HCT116 (cell line): ENCODE results near the gene FCRL5.

ENCODE experiments used
- EZH2 ChIP-seq: fragments of 200-600 bp; sonication (generic); IDR thresholded peaks from 2 replicates; pipeline ENCODE4 v1.6.1; 2017; ENCODE audit warnings: antibody characterized with exemption, mixed run types
- JUND ChIP-seq: IDR thresholded peaks from 2 replicates; pipeline ENCODE4 v1.6.1; 2012
- POLR2A ChIP-seq: IDR thresholded peaks from 2 replicates; pipeline ENCODE4 v1.7.0; 2011; ENCODE audit warnings: borderline replicate concordance; ENCODE audit not compliant: insufficient read depth, insufficient read length; ENCODE audit errors: extremely low read depth
- POLR2AphosphoS5 ChIP-seq: IDR thresholded peaks from 2 replicates; pipeline ENCODE4 v1.6.1; 2011; ENCODE audit warnings: mild to moderate bottlenecking, low read depth, low read length, moderate library complexity
- RAD21 ChIP-seq: IDR thresholded peaks from 2 replicates; pipeline ENCODE4 v1.6.1; 2012; ENCODE audit warnings: low read depth, mild to moderate bottlenecking
- SIN3A ChIP-seq: IDR thresholded peaks from 2 replicates; pipeline ENCODE4 v1.6.1; 2012; ENCODE audit warnings: low read depth
- YY1 ChIP-seq: IDR thresholded peaks from 2 replicates; pipeline ENCODE4 v1.6.1; 2011; ENCODE audit warnings: low read length, low read depth, moderate library complexity, mild to moderate bottlenecking; ENCODE audit not compliant: insufficient replicate concordance; ENCODE audit errors: extremely low read depth
- TF ChIP-seq, protein P1 (sequence below), 3 experiments: fragments of 200-600 bp in 1 of 3; sonication (generic) in 1 of 3; IDR thresholded peaks in 2 of 3; conservative IDR thresholded peaks in 1 of 3; 2 replicates each; pipeline ENCODE4 v1.5.1; 2012 to 2017; ENCODE audit warnings: low read depth in 2 of 3, low read length in 2 of 3, antibody characterized with exemption in 1 of 3, borderline replicate concordance in 1 of 3, control low read depth in 1 of 3, mild to moderate bottlenecking in 1 of 3, mixed read lengths in 1 of 3, mixed run types in 1 of 3, moderate library complexity in 1 of 3; ENCODE audit not compliant: insufficient read depth in 1 of 3
- TF ChIP-seq, protein P2 (sequence below): IDR thresholded peaks from 2 replicates; pipeline ENCODE4 v1.6.1; 2012; ENCODE audit warnings: low read depth
- TF ChIP-seq, protein P3 (sequence below): IDR thresholded peaks from 2 replicates; pipeline ENCODE4 v1.6.1; 2011; ENCODE audit warnings: mild to moderate bottlenecking, low read length, moderate library complexity; ENCODE audit not compliant: insufficient replicate concordance; ENCODE audit errors: extremely low read depth

DNA sequence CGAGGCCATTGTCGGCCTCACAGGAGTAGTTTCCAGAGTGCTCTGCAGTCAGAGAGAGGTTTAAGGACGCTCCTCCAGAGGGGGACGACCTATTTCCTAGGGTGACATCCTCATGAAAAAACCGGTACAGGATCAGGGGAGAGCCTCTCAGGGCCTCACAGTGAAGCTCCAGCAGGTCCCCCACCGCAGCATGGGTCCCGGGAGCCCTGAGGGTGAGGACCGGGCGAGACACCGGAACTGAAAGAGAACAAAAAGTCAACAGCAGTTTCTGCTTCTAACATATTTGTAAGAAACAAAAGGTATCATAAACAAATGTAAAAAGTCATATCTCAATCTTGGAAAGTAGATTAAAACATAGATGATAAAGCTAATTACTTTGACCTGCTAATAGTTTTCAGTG is 31.3 kb downstream of the FCRL5 start:
- TF ChIP-seq, protein P1, sequence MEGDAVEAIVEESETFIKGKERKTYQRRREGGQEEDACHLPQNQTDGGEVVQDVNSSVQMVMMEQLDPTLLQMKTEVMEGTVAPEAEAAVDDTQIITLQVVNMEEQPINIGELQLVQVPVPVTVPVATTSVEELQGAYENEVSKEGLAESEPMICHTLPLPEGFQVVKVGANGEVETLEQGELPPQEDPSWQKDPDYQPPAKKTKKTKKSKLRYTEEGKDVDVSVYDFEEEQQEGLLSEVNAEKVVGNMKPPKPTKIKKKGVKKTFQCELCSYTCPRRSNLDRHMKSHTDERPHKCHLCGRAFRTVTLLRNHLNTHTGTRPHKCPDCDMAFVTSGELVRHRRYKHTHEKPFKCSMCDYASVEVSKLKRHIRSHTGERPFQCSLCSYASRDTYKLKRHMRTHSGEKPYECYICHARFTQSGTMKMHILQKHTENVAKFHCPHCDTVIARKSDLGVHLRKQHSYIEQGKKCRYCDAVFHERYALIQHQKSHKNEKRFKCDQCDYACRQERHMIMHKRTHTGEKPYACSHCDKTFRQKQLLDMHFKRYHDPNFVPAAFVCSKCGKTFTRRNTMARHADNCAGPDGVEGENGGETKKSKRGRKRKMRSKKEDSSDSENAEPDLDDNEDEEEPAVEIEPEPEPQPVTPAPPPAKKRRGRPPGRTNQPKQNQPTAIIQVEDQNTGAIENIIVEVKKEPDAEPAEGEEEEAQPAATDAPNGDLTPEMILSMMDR (IDR thresholded peaks at IDR 0.05 in 2 of 3, conservative IDR thresholded peaks at IDR 0.05 in 1 of 3; ENCODE audit: borderline replicate concordance in 1 of 3, insufficient read depth in 1 of 3, low read depth in 2 of 3, low read length in 2 of 3), result no peak
- TF ChIP-seq RAD21 (no peak), JUND (no peak), POLR2A (no peak), EZH2 (no peak), POLR2AphosphoS5 (no peak), YY1 (no peak), SIN3A (no peak)
- TF ChIP-seq, protein P2, sequence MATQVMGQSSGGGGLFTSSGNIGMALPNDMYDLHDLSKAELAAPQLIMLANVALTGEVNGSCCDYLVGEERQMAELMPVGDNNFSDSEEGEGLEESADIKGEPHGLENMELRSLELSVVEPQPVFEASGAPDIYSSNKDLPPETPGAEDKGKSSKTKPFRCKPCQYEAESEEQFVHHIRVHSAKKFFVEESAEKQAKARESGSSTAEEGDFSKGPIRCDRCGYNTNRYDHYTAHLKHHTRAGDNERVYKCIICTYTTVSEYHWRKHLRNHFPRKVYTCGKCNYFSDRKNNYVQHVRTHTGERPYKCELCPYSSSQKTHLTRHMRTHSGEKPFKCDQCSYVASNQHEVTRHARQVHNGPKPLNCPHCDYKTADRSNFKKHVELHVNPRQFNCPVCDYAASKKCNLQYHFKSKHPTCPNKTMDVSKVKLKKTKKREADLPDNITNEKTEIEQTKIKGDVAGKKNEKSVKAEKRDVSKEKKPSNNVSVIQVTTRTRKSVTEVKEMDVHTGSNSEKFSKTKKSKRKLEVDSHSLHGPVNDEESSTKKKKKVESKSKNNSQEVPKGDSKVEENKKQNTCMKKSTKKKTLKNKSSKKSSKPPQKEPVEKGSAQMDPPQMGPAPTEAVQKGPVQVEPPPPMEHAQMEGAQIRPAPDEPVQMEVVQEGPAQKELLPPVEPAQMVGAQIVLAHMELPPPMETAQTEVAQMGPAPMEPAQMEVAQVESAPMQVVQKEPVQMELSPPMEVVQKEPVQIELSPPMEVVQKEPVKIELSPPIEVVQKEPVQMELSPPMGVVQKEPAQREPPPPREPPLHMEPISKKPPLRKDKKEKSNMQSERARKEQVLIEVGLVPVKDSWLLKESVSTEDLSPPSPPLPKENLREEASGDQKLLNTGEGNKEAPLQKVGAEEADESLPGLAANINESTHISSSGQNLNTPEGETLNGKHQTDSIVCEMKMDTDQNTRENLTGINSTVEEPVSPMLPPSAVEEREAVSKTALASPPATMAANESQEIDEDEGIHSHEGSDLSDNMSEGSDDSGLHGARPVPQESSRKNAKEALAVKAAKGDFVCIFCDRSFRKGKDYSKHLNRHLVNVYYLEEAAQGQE, result no peak
- TF ChIP-seq, protein P3, sequence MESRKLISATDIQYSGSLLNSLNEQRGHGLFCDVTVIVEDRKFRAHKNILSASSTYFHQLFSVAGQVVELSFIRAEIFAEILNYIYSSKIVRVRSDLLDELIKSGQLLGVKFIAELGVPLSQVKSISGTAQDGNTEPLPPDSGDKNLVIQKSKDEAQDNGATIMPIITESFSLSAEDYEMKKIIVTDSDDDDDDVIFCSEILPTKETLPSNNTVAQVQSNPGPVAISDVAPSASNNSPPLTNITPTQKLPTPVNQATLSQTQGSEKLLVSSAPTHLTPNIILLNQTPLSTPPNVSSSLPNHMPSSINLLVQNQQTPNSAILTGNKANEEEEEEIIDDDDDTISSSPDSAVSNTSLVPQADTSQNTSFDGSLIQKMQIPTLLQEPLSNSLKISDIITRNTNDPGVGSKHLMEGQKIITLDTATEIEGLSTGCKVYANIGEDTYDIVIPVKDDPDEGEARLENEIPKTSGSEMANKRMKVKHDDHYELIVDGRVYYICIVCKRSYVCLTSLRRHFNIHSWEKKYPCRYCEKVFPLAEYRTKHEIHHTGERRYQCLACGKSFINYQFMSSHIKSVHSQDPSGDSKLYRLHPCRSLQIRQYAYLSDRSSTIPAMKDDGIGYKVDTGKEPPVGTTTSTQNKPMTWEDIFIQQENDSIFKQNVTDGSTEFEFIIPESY, result no peak
